Islet of Langerhans (tissue), 1 donor: Measurements from ENCODE around the gene LNX2.
"Not testable (repeated sequence)": the region's sequence is repeated elsewhere in the genome, so short reads cannot be mapped to it uniquely, and the experiment has no call there.

ENCODE experiments used
- FAIRE-seq: peaks from one replicate; lab custom pipeline; 2011; peaks lifted over from hg19 to GRCh38; lab: Jason Lieb, UNC

The LNX2 gene

GRCh38 chr13:27636589-27637288, 16.4 kb upstream of the LNX2 start:
- FAIRE-seq: no peak

- no peak for FAIRE-seq
These were observed 14.9 kb upstream of the LNX2 start for GRCh38 chr13:27635266-27635665.

- FAIRE-seq: no peak
These were observed 14.5 kb upstream of the LNX2 start for GRCh38 chr13:27634791-27635190.

GRCh38 chr13:27634231-27634630, 13.9 kb upstream of the LNX2 start:
- no peak for FAIRE-seq

GRCh38 chr13:27632648-27633047, 12.3 kb upstream of the LNX2 start:
- FAIRE-seq: no peak

- no peak for FAIRE-seq
These were observed 11.9 kb upstream of the LNX2 start for GRCh38 chr13:27632214-27632613.

- no peak for FAIRE-seq
These were observed 11.3 kb upstream of the LNX2 start for GRCh38 chr13:27631665-27632064.

GRCh38 chr13:27631156-27631555, 10.8 kb upstream of the LNX2 start:
- no peak for FAIRE-seq

- not testable (repeated sequence) for FAIRE-seq
These were observed 8.4 kb upstream of the LNX2 start for GRCh38 chr13:27628766-27629165.

GRCh38 chr13:27628081-27628480, 7.8 kb upstream of the LNX2 start:
- FAIRE-seq: no peak

- no peak for FAIRE-seq
These were observed 7.1 kb upstream of the LNX2 start for GRCh38 chr13:27627380-27627779.

- FAIRE-seq: no peak
These were observed 5.5 kb upstream of the LNX2 start for GRCh38 chr13:27625839-27626238.

GRCh38 chr13:27624071-27624470, 3.7 kb upstream of the LNX2 start:
- FAIRE-seq: no peak

GRCh38 chr13:27622881-27623280, 2.6 kb upstream of the LNX2 start:
- FAIRE-seq: no peak

GRCh38 chr13:27622102-27622820, 1.9 kb upstream of the LNX2 start:
- no peak for FAIRE-seq

- no peak for FAIRE-seq
These were observed 1.2 kb upstream of the LNX2 start, which contains the start of gene POLR1D for GRCh38 chr13:27621366-27622101. TSS of gene POLR1D (plus strand) at chr13:27621892. CDS start at chr13:27621984, 92 bp downstream.

GRCh38 chr13:27621116-27621365, 712 bp upstream of the LNX2 start:
- FAIRE-seq: no peak

GRCh38 chr13:27619728-27620376, 477 bp downstream of the LNX2 start:
- FAIRE-seq: no peak

- peak; percentile 41 for FAIRE-seq
These were observed 1.1 kb downstream of the LNX2 start for GRCh38 chr13:27619093-27619727.

GRCh38 chr13:27617881-27618321, 2.4 kb downstream of the LNX2 start:
- FAIRE-seq: no peak

- no peak for FAIRE-seq
These were observed 6.7 kb downstream of the LNX2 start for GRCh38 chr13:27613628-27614027.

GRCh38 chr13:27607125-27607524, 13.2 kb downstream of the LNX2 start:
- FAIRE-seq: no peak
